ENCODE results near the gene RBM46.
"Not testable (repeated sequence)": the region's sequence is repeated elsewhere in the genome, so short reads cannot be mapped to it uniquely, and the experiment has no call there.

Gene RBM46

GRCh38 chr4:154818230-154818629, 37.2 kb downstream of the RBM46 start:
- DNase-seq = no peak
- in situ Hi-C loops (cut with HindIII; ENCODE audit: low pct_ligation_motif_present, low pct_unique_long_range_greater_than_20kb, low sequenced_read_pairs) = no loop called here

DNA sequence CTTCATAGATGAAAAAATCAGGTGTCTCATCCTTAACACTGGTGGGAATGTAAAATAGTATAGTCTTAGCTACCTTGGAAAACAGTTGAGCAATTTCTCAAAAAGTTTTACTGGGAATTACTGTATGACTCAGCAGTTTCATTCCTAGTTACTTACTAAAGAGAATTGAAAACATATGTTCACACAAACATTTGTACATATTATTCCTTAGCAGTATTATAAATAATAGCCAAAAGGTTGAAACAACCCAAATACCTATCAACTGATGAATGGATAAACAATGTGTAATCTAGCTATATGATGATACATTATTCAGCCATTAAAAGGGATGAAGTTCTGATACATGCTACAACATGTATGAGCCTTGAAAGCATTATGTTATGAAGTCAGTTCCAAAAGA, 41.7 kb downstream of the RBM46 start:
- in situ Hi-C loops (cut with HindIII; ENCODE audit: low pct_ligation_motif_present, low pct_unique_long_range_greater_than_20kb, low sequenced_read_pairs) = no loop called here
- DNase-seq = no peak

DNA sequence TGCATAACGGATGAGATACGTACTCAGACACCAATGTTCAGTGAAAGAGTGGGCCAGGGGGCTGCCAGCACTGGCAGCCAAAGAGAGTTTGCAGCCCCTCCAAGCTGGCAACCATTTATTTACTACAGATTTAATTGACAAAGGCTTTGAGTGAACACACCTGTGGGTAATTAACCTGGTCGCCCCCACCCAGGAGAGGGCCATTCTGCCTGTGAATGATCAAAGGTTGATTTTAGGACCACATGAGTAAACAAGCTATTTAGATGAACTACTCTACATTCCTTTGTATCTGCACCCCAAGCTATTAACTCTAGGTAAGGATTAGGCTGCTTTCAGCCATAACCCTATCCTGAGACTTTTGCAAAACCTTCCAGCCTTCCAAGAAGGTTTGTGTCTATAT, 55.0 kb downstream of the RBM46 start:
- no peak for DNase-seq
- in situ Hi-C loops (cut with HindIII; ENCODE audit: low pct_ligation_motif_present, low pct_unique_long_range_greater_than_20kb, low sequenced_read_pairs) = no loop called here

DNA sequence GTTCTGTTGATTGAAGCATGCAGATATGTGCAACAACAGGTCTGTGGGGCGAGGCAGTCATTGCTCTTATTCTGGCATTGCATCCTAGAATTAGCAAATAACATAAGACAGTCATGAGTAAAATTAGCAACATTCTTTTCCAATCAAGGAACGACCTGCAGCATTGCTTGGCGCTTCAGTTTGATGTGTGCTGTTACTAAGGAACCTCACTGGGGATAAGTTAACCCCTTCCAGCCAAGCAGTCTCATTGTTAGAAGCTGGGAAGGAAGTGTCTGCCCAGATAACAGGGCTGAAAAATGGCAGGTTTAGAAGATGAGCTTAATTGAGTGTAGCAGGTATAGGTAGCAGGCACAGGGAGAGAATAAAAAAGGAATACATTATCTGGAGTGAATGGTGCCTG, 55.4 kb downstream of the RBM46 start:
- DNase-seq = no peak
- in situ Hi-C loops (cut with HindIII; ENCODE audit: low pct_ligation_motif_present, low pct_unique_long_range_greater_than_20kb, low sequenced_read_pairs) = no loop called here

- in situ Hi-C loops (cut with HindIII; ENCODE audit: low pct_ligation_motif_present, low pct_unique_long_range_greater_than_20kb, low sequenced_read_pairs) = no loop called here
- DNase-seq = no peak
Observed at GRCh38 chr4:154838155-154838554, 57.1 kb downstream of the RBM46 start.

- in situ Hi-C loops (cut with HindIII; ENCODE audit: low pct_ligation_motif_present, low pct_unique_long_range_greater_than_20kb, low sequenced_read_pairs) = no loop called here
- no peak for DNase-seq
Observed at GRCh38 chr4:154838694-154839093, 57.6 kb downstream of the RBM46 start.

GRCh38 chr4:154854362-154854761, 73.3 kb downstream of the RBM46 start:
- in situ Hi-C loops (cut with HindIII; ENCODE audit: low pct_ligation_motif_present, low pct_unique_long_range_greater_than_20kb, low sequenced_read_pairs) = no loop called here
- peak; percentile 27 for DNase-seq

GRCh38 chr4:154858166-154858565, 77.1 kb downstream of the RBM46 start:
- no peak for DNase-seq
- in situ Hi-C loops (cut with HindIII; ENCODE audit: low pct_ligation_motif_present, low pct_unique_long_range_greater_than_20kb, low sequenced_read_pairs) = no loop called here

DNA sequence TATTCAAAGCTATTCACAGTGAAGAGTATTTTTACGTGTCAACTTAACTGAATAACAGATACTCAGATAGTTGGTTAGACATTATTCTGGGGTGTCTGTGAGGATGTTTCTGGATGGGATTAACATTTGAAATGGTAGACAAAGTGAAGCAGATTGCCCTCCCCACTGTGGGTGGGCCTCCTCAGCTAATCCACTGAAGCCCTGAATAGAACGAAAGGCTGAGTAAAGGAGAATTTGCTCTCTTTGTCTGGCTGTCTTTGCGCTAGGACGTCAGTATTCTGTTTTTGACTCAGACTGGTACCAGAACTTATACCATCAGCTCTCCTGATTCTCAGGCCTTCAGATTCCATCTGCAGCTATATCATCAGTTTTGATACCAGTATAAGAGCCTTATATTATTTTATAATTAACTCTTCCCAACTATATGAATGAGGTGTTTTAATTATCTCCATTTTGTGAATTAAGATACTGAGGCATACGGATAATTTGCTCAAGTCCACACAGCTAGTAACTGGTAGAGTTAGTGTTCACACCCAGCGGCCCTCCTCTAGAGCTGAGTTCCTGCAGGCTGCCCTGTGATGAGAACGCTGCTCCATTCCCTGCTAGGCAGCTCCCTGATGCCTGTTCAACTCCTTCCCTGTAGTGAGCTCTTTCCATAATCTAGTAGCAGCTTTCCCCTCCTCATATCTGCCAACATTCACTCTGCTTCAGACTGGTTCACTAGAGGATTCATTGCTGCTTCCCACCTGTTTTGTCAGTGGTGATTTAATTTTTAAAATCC, 87.5 kb downstream of the RBM46 start:
- in situ Hi-C loops (cut with HindIII; ENCODE audit: low pct_ligation_motif_present, low pct_unique_long_range_greater_than_20kb, low sequenced_read_pairs) = no loop called here
- no peak for DNase-seq

- no peak for DNase-seq
- in situ Hi-C loops (cut with HindIII; ENCODE audit: low pct_ligation_motif_present, low pct_unique_long_range_greater_than_20kb, low sequenced_read_pairs) = no loop called here
Observed at GRCh38 chr4:154869301-154869700, 88.2 kb downstream of the RBM46 start.

GRCh38 chr4:154872198-154872597, 91.1 kb downstream of the RBM46 start:
- in situ Hi-C loops (cut with HindIII; ENCODE audit: low pct_ligation_motif_present, low pct_unique_long_range_greater_than_20kb, low sequenced_read_pairs) = no loop called here
- no peak for DNase-seq

GRCh38 chr4:154874049-154874448, 93.0 kb downstream of the RBM46 start:
- DNase-seq; in situ Hi-C loops (cut with HindIII; ENCODE audit: low pct_ligation_motif_present, low pct_unique_long_range_greater_than_20kb, low sequenced_read_pairs): not testable (repeated sequence)

GRCh38 chr4:154877110-154877760, 96.2 kb downstream of the RBM46 start:
- in situ Hi-C loops (cut with HindIII; ENCODE audit: low pct_ligation_motif_present, low pct_unique_long_range_greater_than_20kb, low sequenced_read_pairs) = no loop called here
- DNase-seq = no peak
